Measurements from ENCODE around the gene CCDC12. TPM values are rescaled to one million over a fixed set of nuclear protein-coding genes. Genes with fewer than 3 reads are reported as not detected.

CCDC12 gene
- total and polyA plus RNA-seq, 2 of the 13 experiments (the other 11 are each of a cell fraction or from before 2014, with no cell fraction given), result 30.1 to 49.5 TPM

GRCh38 chr3:46998121-46998851 is 21.7 kb upstream of the CCDC12 start (continued):
- TF ChIP-seq ZNF407 (CRISPR knock-in tag; IDR thresholded peaks at IDR 0.05; ENCODE audit: not compliant biosample characterization) (peak; percentile 49), ZNF512 (CRISPR knock-in tag; IDR thresholded peaks at IDR 0.05) (no peak), ATRX (CRISPR knock-in tag; IDR thresholded peaks at IDR 0.05; ENCODE audit: borderline replicate concordance) (no peak), RCOR2 (CRISPR knock-in tag; IDR thresholded peaks at IDR 0.05) (no peak), PTBP1 (IDR thresholded peaks at IDR 0.05; ENCODE audit: low read depth, low read length, poor library complexity, severe bottlenecking) (no peak), ZBTB34 (CRISPR knock-in tag; IDR thresholded peaks at IDR 0.05) (no peak), NONO (IDR thresholded peaks at IDR 0.05) (no peak), NONO (CRISPR knock-in tag; conservative IDR thresholded peaks at IDR 0.05) (peak; percentile 61), RXRA (CRISPR knock-in tag; IDR thresholded peaks at IDR 0.05) (peak; percentile 45; the same call in 1 of the 2 replicates), NKX3-1 (CRISPR knock-in tag; IDR thresholded peaks at IDR 0.05) (no peak), BORCS8-MEF2B (CRISPR knock-in tag; IDR thresholded peaks at IDR 0.05) (peak; percentile 73; the same call in 1 of the 2 replicates), REPIN1 (CRISPR knock-in tag; IDR thresholded peaks at IDR 0.05; ENCODE audit: borderline replicate concordance, low read depth) (peak; percentile 83; the same call in 1 of the 2 replicates)
- TF ChIP-seq, protein P1, sequence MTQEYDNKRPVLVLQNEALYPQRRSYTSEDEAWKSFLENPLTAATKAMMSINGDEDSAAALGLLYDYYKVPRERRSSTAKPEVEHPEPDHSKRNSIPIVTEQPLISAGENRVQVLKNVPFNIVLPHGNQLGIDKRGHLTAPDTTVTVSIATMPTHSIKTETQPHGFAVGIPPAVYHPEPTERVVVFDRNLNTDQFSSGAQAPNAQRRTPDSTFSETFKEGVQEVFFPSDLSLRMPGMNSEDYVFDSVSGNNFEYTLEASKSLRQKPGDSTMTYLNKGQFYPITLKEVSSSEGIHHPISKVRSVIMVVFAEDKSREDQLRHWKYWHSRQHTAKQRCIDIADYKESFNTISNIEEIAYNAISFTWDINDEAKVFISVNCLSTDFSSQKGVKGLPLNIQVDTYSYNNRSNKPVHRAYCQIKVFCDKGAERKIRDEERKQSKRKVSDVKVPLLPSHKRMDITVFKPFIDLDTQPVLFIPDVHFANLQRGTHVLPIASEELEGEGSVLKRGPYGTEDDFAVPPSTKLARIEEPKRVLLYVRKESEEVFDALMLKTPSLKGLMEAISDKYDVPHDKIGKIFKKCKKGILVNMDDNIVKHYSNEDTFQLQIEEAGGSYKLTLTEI (CRISPR knock-in tag; conservative IDR thresholded peaks at IDR 0.05), result no peak
- TF ChIP-seq, protein P2, sequence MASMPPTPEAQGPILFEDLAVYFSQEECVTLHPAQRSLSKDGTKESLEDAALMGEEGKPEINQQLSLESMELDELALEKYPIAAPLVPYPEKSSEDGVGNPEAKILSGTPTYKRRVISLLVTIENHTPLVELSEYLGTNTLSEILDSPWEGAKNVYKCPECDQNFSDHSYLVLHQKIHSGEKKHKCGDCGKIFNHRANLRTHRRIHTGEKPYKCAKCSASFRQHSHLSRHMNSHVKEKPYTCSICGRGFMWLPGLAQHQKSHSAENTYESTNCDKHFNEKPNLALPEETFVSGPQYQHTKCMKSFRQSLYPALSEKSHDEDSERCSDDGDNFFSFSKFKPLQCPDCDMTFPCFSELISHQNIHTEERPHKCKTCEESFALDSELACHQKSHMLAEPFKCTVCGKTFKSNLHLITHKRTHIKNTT (CRISPR knock-in tag; IDR thresholded peaks at IDR 0.05), result no peak
